Heart left ventricle (tissue), 13 donors: Measurements from ENCODE around the gene ASTN2.

Experiments
- CTCF ChIP-seq, 12 donors: fragments of 200-600 bp; sonication (generic) in 4 of 12; IDR thresholded peaks; one replicate each; pipeline versions ENCODE4 v1.5.0 to v1.8.0; 2018 to 2022; ENCODE audit warnings: antibody characterized with exemption in 12 of 12, mild to moderate bottlenecking in 5 of 12
- POLR2A ChIP-seq, 2 donors: fragments of 450-650 bp; IDR thresholded peaks; one replicate each; pipeline ENCODE4 v1.6.1; 2017; ENCODE audit warnings: antibody characterized with exemption in 2 of 2, mild to moderate bottlenecking in 2 of 2, moderate library complexity in 2 of 2
- donor health status: ischemic (EF 13 %, LVEDD 7.1; RV severe dilation, severe dysfunction).
- donor health status: DM: no; HTN: yes; CAD: no.
- donor health status: DM: no; HTN: no; CAD: no.
- donor health status: ischemic (EF 25% LVEDD 6.9; RV normal size, moderate dysfunction).
- donor health status: ischemic (EF 25% LVEDD 5.7; RV mildly dilated, moderate dysfunction).
- donor health status: ischemic (EF 35%, LVEDD 5.7; RV mildly dilated, moderate dysfunction).
- donor health status: nonischemic (EF 11% LVEDD 7.7; RV severe dilation, severe dysfunction).
- donor health status: DM: yes; HTN: yes; CAD: no.
- donor health status: PGD.
- donor health status: ischemic (EF 29% LVEDD 5.4; RV normal size, mild dysfunction).
- donor health status: nonischemic (EF 23%, LVEDD 6.1; RV moderate dilation, normal function).

DNA sequence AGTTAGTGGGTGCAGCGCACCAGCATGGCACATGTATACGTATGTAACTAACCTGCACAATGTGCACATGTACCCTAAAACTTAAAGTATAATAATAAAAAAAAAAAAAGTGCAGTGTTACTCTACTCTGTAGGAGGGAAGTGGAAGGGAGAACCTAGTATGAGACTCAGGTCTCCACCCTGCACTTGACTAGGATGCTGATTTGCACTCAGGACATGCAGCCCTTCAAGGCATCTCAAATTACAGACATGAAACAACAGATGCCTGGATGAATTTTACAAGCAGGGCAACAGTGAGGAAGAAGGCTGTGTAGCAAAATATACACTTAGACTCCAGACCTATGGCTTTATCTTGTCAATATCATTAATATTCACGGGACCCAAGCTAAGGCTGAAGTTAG, 711.2 kb downstream of the ASTN2 start:
- no peak for TF ChIP-seq CTCF (IDR thresholded peaks at IDR 0.05)
- TF ChIP-seq POLR2A (IDR thresholded peaks at IDR 0.05): no peak
